DND-41 (cell line): ENCODE results near the gene LCN15.

ENCODE experiments used
- ATAC-seq: fragments of 200-7000 bp; cut with Tn5 transposase; 3 replicates; pipeline ENCODE4 v1.9.1; 2021; ENCODE audit warnings: low read depth; ENCODE audit not compliant: insufficient read depth
- DNase-seq: peaks from one replicate; pipeline ENCODE4 v3.0.0-alpha.2; 2020
- H2AFZ ChIP-seq: 2 replicates; pipeline ENCODE4 v1.6.0; 2012; ENCODE audit warnings: low read depth, low read length
- H3K27ac ChIP-seq: 2 replicates; pipeline ENCODE4 v1.5.1; 2012; ENCODE audit warnings: low read length, inconsistent platforms
- H3K27me3 ChIP-seq: fragments of 200-600 bp; sonication (generic); 2 replicates; pipeline ENCODE4 v1.6.0; 2012; ENCODE audit warnings: low read length, mild to moderate bottlenecking, inconsistent platforms; ENCODE audit not compliant: insufficient read depth, poor library complexity
- H3K36me3 ChIP-seq: 2 replicates; pipeline ENCODE4 v1.5.1; 2012; ENCODE audit warnings: low read length, inconsistent platforms; ENCODE audit not compliant: insufficient read depth
- H3K4me1 ChIP-seq: 2 replicates; pipeline ENCODE4 v1.5.1; 2012; ENCODE audit warnings: mild to moderate bottlenecking, low read length; ENCODE audit not compliant: insufficient read depth
- H3K4me2 ChIP-seq: 2 replicates; pipeline ENCODE4 v1.6.0; 2012; ENCODE audit warnings: mild to moderate bottlenecking, moderate library complexity, low read length, inconsistent platforms; ENCODE audit not compliant: insufficient read depth
- H3K4me3 ChIP-seq, 2 experiments: fragments of 200-600 bp in 1 of 2; shearing (Covaris generic) in 1 of 2; 2 replicates each; pipeline ENCODE4 v1.5.1; 2012 to 2016; ENCODE audit warnings: inconsistent platforms in 2 of 2, low read length in 2 of 2, mild to moderate bottlenecking in 2 of 2, low read depth in 1 of 2, moderate library complexity in 1 of 2
- H3K79me2 ChIP-seq: 2 replicates; pipeline ENCODE4 v1.6.0; 2012; ENCODE audit warnings: low read length, inconsistent platforms; ENCODE audit not compliant: insufficient read depth
- H3K9ac ChIP-seq: 2 replicates; pipeline ENCODE4 v1.6.0; 2012; ENCODE audit warnings: low read depth, mild to moderate bottlenecking, inconsistent platforms, low read length, moderate library complexity
- H3K9me3 ChIP-seq: 2 replicates; pipeline ENCODE4 v1.5.1; 2012; ENCODE audit warnings: low read length, moderate library complexity, mild to moderate bottlenecking, inconsistent platforms; ENCODE audit not compliant: insufficient read depth, severe bottlenecking
- H4K20me1 ChIP-seq: 2 replicates; pipeline ENCODE4 v1.6.0; 2012; ENCODE audit warnings: low read length; ENCODE audit not compliant: insufficient read depth
- EZH2 ChIP-seq: IDR thresholded peaks from 3 replicates; pipeline ENCODE4 v1.6.1; 2012; ENCODE audit warnings: borderline replicate concordance, low read depth, mild to moderate bottlenecking, moderate library complexity, low read length, inconsistent platforms; ENCODE audit not compliant: severe bottlenecking
- TF ChIP-seq, protein P1 (sequence below): IDR thresholded peaks from 2 replicates; pipeline ENCODE4 v1.5.1; 2012; ENCODE audit warnings: borderline replicate concordance, low read length, moderate library complexity, mild to moderate bottlenecking; ENCODE audit not compliant: poor library complexity, severe bottlenecking; ENCODE audit errors: extremely low read depth

LCN15 gene

DNA sequence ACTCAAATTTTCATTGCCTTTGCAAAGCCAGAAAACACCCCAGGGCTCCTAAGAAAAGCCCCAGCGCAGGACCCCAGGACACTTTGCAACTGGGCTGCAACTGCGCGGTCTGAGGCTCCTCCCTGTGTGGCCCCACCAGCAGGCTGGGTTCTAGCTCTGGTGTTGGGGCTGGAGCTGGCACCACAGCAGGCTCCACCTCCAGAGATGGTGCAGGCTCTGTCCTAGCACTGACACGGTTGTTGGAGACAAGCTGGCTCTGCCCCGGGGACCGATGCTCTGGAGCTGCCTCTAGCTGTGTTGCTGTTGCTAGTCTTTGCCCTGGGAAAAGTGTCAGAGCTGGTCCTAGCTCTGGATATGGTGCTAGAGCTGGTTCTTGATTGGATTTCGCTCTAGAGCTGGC lies 35.2 kb downstream of the LCN15 start:
- ATAC-seq (no peak), DNase-seq (no peak)
- TF ChIP-seq, protein P1, sequence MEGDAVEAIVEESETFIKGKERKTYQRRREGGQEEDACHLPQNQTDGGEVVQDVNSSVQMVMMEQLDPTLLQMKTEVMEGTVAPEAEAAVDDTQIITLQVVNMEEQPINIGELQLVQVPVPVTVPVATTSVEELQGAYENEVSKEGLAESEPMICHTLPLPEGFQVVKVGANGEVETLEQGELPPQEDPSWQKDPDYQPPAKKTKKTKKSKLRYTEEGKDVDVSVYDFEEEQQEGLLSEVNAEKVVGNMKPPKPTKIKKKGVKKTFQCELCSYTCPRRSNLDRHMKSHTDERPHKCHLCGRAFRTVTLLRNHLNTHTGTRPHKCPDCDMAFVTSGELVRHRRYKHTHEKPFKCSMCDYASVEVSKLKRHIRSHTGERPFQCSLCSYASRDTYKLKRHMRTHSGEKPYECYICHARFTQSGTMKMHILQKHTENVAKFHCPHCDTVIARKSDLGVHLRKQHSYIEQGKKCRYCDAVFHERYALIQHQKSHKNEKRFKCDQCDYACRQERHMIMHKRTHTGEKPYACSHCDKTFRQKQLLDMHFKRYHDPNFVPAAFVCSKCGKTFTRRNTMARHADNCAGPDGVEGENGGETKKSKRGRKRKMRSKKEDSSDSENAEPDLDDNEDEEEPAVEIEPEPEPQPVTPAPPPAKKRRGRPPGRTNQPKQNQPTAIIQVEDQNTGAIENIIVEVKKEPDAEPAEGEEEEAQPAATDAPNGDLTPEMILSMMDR, result no peak
- no peak for TF ChIP-seq EZH2
- Histone ChIP-seq H3K36me3 (peaks cover 27% of the 10 kb centered on the region), H3K27ac (no peak overlapping the region), H3K9me3 (no peaks in the 10 kb centered on the region), H4K20me1 (peaks cover 31% of the 10 kb centered on the region), H3K27me3 (no peaks in the 10 kb centered on the region), H3K4me1 (peaks cover 33% of the 10 kb centered on the region), H3K79me2 (peaks cover 25% of the 10 kb centered on the region), H2AFZ (no peak overlapping the region), H3K4me2 (peak overlapping the region; percentile 68), H3K9ac (peak overlapping the region; percentile 56; the same call in 1 of the 2 replicates), H3K4me3 (peak overlapping the region in 1 of 2 experiments; percentile 63; a peak in 1 of 4 replicates)

DNA sequence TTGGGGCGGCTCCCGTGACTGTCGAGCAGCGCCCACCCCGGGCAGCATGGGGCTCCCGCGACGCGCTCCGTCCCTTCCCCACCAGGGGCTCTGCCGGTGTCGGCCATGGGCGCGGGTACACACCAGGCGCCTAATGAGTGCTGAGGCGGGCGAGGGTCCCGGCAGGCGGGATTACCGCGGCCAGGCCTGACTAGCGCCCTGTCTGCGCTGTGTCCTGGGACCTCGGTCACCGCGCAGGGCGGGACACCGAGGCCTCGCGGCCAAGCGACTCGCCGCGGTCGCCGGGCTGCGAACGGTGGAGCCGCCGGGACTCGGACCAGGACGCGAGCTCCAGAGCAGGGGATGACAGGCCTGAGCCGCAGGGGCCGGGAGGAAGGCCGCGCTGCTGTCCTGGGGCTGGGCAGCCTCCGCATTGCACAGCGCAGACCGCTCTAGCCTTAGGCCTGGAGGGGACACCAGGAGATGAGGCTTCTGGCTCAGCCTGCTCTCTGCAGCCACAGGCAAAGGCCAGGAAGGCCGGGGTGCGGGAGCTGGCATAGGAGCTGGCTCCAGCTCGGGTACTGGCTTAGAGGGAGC lies 35.7 kb downstream of the LCN15 start:
- DNase-seq, result no peak
- Histone ChIP-seq H3K9me3 (no peaks in the 10 kb centered on the region), H3K27me3 (no peaks in the 10 kb centered on the region), H4K20me1 (peaks cover 35% of the 10 kb centered on the region), H2AFZ (peak overlapping the region; percentile 98), H3K79me2 (peaks cover 25% of the 10 kb centered on the region), H3K36me3 (peaks cover 32% of the 10 kb centered on the region), H3K27ac (peak overlapping the region; percentile 52; the same call in 1 of the 2 replicates), H3K4me3 (peak overlapping the region; percentile 25 to 63; a peak in 3 of 4 replicates), H3K9ac (peak overlapping the region; percentile 56), H3K4me1 (peaks cover 33% of the 10 kb centered on the region), H3K4me2 (peak overlapping the region; percentile 68)
- peak; percentile 30 for ATAC-seq
- TF ChIP-seq, protein P1, result no peak
- TF ChIP-seq EZH2, result no peak

DNA sequence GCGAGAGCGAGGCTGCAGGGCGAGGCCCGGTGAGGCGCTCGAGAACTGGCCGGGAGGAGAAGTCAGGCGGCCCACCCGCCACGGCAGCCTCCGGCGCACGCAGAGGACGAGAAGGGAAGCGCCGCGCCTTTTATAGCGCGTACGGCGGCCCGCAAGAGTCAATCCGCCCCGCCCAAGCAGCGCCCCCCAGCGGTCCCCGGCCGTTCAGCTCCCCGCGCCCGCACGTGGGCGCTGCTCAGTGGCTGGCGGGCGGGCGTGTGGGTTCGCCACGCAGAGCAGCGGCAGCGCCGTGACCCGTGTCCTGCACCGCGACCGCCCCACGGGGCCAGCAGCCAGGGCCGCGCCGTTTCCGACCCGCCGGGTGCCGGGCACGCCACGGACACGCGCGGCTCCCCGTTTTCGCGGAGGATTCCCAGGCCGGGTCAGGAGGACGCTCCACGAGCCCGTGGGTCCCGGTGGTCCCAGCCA lies 36.2 kb downstream of the LCN15 start:
- Histone ChIP-seq H3K4me2 (peak overlapping the region; percentile 68), H3K4me3 (peak overlapping the region; percentile 25 to 63; a peak in 3 of 4 replicates), H3K9me3 (no peaks in the 10 kb centered on the region), H3K9ac (peak overlapping the region; percentile 56), H3K27me3 (no peaks in the 10 kb centered on the region), H4K20me1 (peaks cover 40% of the 10 kb centered on the region), H3K4me1 (peaks cover 33% of the 10 kb centered on the region), H3K36me3 (peaks cover 37% of the 10 kb centered on the region), H3K79me2 (peaks cover 25% of the 10 kb centered on the region), H2AFZ (peak overlapping the region; percentile 98), H3K27ac (peak overlapping the region; percentile 52)
- DNase-seq, result peak; percentile 87
- peak; percentile 74 for ATAC-seq
- TF ChIP-seq, protein P1, result peak; percentile 83
- no peak for TF ChIP-seq EZH2
